Suppressor macrophage (primary cell): Measurements from ENCODE around the gene DPY19L3.

Source experiments
- DNase-seq, 4 experiments: peaks; one replicate each; pipeline ENCODE4 v3.0.0-alpha.2; 2020 to 2022

The DPY19L3 gene

GRCh38 chr19:32526895-32527294 lies 121.3 kb downstream of the DPY19L3 start:
- DNase-seq: no peak

- DNase-seq: no peak
Measured at GRCh38 chr19:32530773-32531172, 125.2 kb downstream of the DPY19L3 start.

DNA sequence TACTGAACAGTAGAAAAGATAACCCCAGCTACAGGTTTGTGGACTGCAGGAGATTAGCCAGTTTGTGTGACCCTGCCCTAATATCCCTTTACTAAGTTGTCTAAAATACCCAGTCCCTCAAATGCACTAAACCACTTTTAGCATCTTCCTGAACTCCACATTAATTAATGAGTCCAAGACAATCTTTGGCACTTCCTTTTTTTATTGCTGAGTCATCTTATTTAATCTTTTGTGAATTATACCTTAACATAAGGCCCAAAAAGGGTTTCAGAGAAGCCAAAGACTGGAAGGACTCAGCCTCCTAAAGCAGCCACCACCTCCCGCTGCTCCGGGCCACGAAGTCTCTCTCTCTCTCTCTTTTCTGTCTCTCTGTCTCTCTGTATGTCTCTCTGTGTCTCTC lies 126.7 kb downstream of the DPY19L3 start:
- no peak for DNase-seq
